HG02610 (cell line): Measurements from ENCODE around the gene BMP7.

Experiments used
- ATAC-seq: cut with Tn5 transposase; IDR thresholded peaks from one replicate; pipeline ENCODE4 v1.9.1; 2021; ENCODE audit warnings: mild to moderate bottlenecking, moderate library complexity; ENCODE audit not compliant: unreplicated experiment

Gene BMP7

DNA sequence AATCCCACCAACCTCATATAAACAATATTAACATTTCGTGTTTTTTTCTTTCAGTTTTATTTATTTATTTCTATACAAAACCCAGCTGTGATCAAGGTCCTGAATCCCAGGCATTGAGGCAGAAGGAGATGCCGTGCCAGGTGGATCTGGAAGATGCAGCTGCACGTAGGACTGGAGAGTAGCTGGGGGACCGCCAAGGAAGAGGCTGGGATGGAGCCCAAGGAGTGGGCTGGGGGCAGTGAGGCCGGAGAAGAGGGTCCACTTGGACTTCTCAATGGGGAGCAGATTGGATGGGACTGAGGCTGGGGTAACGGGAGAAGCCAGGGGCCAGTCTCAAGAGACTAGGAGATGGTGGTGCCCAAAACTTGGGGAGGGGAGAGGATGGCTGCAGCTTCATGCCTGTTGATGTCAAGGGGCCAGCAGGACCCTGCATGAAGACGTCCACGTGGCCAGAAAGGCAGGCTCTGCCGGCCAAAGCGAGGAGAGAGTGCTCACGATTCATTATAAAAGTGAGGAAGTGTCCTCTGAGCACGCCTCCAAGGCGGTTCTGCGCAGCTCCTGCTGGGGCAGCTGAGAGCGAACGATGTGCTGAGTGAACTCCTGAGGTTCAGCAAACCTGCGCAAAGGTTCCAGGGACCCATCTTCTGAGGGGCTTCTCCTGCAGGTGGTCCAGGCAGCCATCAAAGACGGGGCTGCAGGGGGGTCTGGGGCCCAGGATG is 110.3 kb downstream of the BMP7 start:
- no peak for ATAC-seq

GRCh38 chr20:57155415-57155814 is 111.0 kb downstream of the BMP7 start:
- ATAC-seq: no peak

- no peak for ATAC-seq
Measured at GRCh38 chr20:57153238-57153905, 113.1 kb downstream of the BMP7 start.

DNA sequence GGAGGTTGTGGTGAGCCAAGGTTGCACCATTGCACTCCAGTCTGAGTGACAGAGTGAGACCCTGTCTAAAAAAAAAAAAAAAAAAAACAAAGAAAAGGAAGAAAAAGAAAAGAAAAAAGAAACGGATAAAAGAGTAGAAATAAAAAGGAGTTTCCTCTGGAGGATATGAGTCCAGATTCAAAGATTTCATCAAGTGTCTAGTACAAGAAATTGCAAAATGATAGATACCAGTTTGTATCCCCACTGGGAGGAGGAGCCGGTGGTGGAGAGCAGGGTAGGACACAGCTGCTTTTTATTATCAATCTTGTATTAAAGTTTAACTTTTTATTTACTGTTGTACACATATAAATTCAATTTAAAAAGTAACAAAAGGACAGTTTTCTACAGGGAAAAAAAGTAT is 113.9 kb downstream of the BMP7 start:
- no peak for ATAC-seq

DNA sequence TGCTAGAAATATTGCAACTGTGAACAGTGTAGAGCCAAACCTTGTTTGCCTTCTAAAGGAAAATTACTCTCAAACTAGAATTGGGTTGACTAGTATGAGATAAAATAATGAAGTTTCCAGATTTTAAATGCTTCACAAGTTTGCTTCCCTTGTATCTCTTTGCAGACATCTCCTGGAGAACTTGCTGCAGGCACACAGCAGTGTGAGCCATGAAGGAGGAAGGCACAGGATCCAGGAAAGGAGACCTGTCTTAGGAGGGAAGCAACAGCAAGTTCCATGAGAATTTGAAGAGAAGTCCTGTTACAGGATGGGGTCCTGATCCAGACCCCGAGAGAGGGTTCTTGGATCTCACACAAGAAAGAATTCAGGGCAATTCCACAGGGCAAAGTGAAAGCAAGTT is 115.9 kb downstream of the BMP7 start:
- no peak for ATAC-seq

- ATAC-seq: no peak
Measured at GRCh38 chr20:57148263-57148662, 118.2 kb downstream of the BMP7 start.

DNA sequence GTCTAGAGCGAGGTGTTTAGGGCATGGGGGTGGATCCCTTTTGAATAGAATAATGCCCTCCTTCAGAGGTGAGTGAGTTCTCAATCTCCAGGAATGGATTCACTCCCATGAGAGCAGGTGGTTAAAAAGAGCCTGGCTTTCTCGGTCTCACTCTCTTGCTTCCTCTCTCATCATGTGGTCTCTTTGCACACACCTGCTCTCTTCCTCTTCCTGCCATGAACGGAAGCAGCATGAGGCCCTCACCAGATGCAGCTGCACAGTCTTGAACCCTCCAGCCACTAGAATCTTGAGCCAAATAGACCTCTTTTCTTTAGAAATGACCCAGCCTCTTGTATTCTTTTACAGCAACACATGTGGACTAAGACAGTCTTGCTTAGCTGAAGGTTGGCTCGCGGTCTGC is 119.3 kb downstream of the BMP7 start:
- ATAC-seq: no peak

DNA sequence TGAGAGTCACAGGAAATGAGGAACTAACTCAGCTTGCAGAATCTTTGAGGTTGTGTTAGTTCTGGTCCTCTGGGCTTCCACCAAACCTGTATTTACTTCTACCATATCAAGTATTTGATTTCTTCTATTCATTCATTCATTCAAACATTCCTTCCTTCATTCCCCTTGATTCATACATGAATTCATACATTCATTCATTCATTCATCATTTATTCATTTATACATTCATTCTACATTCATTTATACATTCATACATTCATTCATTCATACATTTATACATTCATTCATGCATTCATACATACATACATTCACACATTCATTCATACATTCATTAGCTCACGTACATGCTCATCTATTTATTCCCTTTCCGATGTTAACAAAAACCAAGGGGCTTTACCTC is 120.3 kb downstream of the BMP7 start:
- ATAC-seq: no peak

DNA sequence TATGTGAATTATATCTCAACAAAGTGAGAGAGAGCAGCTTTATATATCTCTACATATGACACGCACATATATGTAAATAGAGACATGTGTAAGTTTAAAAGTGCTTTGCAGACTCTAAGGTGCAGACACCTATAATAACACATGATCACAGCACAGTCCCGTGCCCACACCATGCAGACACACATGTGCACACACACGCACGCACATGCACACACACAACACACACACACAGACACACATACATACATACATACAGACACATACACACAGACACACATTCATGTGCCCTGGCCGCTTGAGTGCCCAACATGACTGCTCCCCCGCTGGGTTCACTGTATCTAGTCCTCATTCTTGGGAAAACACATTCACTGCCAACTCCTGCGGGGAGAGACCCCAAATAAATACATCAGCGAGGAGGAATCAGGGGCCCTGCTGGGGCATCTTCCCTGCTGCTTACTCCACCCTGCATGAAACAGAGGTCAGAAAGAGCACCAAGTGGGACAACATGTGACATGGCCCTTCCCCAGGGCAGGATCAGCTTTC is 121.3 kb downstream of the BMP7 start:
- ATAC-seq: no peak

DNA sequence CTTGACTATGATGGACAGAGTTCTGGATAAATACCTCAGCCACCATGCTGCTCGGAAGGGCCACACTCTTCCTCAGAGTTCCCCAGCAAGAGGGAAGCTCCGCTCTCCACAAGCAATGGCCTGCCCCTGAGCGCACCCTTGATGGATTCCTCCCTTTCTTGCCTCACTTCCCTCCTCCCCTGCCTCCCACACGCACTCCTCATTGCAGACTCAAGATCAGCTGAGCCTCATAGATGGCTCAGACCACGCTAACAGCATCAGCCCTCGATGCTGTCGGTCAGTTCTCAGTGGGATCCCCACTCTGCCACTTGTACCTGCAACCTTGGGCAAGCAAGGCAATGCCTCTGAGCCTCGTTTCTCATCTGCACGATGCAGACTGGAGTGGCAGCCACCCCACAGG is 123.3 kb downstream of the BMP7 start:
- no peak for ATAC-seq

DNA sequence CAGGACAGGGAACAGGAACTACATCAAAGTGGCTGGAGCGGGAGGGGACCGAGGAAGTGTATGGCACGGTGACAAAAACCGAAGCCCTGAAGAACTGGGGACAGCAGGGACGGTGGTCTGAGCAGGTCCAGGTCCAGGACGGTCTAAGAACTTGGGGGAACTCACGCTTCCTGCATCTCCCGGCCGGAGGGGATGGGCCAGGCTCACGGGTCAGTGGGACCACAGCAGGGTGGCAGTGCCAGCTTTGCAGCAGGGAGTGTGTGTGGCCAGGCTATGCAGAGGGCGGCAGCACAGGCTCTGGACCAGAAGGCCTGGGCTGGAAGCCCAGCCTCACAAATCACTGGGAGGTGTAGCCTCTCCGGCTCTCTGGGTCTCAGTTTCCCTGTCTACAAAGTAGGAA is 123.8 kb downstream of the BMP7 start:
- ATAC-seq: no peak

DNA sequence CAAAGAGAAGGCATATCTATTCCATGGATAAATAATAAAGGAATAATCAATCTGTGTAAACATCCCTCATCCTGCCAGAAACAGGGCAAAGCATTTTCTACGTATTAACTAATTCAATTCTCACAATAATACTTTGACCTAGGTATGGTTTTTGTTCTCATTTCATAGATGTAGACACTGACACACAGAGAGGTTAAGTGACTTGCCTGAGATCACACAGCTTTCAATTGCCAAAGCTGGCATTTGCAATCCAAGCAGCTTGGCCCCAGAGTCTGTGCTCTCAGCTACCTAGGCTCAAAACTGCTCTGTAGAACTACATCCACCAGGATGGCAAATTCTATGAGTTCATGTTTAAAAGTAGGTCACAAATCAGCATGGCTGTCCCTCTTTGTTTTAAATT is 124.9 kb downstream of the BMP7 start:
- ATAC-seq: no peak

DNA sequence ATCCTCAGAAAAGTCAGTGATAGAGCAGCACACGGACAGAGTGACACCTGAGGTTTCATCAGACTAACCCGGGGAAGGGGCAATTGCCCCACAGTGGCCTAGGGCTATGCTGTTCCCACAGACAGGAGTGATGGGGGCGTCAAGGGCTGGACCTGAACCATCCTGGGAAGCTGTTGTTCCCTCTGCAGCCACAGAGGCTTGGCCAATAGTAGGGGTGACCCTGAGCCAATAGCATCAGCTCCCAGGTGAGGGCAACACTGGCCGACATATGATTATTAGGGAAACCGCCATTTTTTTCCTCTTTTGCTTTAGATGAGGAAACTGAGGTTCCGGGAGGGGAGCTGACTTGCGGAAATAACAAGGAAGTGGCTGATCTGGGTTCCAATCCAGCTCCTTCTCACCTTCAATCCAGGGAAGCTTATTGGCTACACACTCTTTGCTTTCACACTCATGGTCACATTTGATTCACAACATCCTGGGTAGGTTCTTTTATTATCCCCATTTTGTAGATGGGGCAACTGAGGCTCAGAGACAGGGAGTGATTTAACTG is 126.0 kb downstream of the BMP7 start:
- ATAC-seq: no peak

GRCh38 chr20:57139342-57140093 is 126.9 kb downstream of the BMP7 start:
- ATAC-seq: no peak

DNA sequence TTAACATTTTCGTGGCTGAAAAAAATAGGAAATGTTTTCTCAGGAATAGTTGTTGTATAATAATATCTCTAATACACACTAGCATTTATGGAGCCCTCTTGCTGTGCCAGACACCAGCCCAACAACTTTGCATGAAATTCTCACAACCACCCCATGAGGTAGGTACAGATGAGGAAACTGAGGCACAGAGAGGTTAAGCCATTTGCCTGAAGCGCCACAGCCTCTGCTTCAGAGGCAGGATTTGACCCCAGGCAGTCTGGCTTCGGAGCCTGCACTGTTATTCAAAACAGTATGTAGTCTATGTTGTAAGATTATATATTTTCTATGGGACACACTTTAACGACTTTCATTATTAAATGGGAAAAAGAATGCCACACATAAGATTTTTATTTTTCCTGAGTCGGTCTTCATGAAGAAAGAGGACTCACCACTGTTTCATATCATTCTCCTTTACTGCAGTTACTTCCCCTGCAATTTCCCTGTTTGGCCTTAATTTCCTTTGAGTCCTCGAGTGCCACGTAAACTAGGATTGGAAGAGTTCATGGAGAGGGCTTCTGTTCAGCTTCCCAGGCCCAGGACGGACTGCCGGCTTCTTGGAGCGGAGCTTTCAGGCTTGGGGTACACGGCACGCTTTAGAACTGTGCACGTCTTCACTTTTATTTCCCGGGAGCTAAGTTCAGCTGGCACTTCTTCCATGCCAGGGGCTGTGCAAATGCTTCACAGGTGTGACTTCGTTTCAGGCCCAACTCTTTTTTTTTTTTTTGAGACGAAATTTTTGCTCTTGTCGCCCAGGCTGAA is 128.0 kb downstream of the BMP7 start:
- ATAC-seq: no peak

DNA sequence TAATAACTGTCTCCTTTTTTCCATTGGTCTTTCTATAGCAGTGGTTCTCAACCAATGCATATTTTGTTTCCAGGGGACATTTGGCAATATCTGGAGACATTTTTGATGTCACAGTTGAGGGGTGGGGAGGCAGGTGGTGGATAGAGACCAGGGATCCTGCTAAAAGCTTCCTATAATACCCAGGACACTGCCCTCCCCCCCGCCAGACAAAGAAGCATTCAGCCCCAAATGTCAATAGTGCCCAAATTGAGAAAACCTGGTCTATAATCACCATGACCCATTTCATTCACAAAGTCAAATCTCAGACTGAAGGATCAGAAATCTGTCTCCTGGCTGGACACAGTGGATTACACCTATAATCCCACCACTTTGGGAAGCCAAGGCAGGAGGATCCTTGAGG is 128.8 kb downstream of the BMP7 start:
- ATAC-seq: no peak

- ATAC-seq: no peak
Measured at GRCh38 chr20:57136734-57137133, 129.7 kb downstream of the BMP7 start.

GRCh38 chr20:57135875-57136274 is 130.6 kb downstream of the BMP7 start:
- no peak for ATAC-seq

- no peak for ATAC-seq
Measured at GRCh38 chr20:57134804-57135203, 131.6 kb downstream of the BMP7 start.

DNA sequence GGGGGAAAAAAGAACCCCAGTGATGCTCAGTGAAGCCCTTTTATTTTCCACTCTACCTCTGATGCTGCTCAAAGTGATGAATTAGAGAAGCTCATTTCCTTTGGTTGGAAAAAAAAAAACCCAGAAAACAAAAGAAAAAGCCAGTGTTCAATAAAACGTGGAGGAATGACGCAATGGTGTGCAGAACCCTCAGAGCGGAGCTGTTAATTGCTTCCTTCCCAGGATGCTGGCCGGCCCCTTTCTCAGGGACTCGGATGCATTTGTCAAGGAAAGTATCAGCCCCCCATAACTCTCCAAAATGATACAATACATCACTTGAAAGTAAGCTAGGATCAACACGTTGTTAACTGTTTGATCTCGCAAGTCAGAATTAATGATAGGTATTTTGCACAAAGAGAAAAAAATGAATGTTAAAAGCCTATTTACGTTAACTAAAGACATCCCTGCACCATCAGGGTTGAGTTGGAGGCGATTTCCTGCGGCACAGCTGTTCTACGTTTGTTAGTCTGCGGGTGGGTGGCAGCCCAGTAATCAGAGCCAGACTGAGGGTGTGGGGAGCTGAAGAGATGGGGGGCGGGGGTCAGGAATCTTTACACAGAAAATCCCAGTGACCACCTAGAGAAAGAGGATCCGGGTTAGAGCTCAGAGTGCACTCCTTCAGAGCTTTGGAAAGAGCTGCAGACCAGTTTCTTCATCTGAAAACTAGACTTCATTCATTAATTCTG is 132.4 kb downstream of the BMP7 start:
- no peak for ATAC-seq
